HUES6 (cell line): ENCODE results near the gene TXNDC11.

Experiments used
- H3K27ac ChIP-seq: 2 replicates; pipeline ENCODE4 v1.7.0; 2013; ENCODE audit warnings: low read depth, mild to moderate bottlenecking, low read length, inconsistent platforms
- H3K27me3 ChIP-seq: 2 replicates; pipeline ENCODE4 v1.6.1; 2013; ENCODE audit warnings: low read length; ENCODE audit not compliant: control insufficient read depth, insufficient read depth
- H3K36me3 ChIP-seq: 2 replicates; pipeline ENCODE4 v1.6.1; 2013; ENCODE audit warnings: low read length; ENCODE audit not compliant: control insufficient read depth, insufficient read depth
- H3K4me1 ChIP-seq: 2 replicates; pipeline ENCODE4 v1.6.1; 2013; ENCODE audit warnings: low read length; ENCODE audit not compliant: control insufficient read depth, insufficient read depth
- H3K4me3 ChIP-seq: 2 replicates; pipeline ENCODE4 v1.5.1; 2013; ENCODE audit warnings: low read depth, low read length
- H3K9ac ChIP-seq: one replicate; pipeline ENCODE4 v1.6.1; 2013; ENCODE audit warnings: mild to moderate bottlenecking, low read length
- H3K9me3 ChIP-seq: 2 replicates; pipeline ENCODE4 v1.6.1; 2013; ENCODE audit warnings: low read depth, low read length; ENCODE audit not compliant: control insufficient read depth, insufficient read depth

The TXNDC11 gene

GRCh38 chr16:11717811-11718210 is 24.8 kb downstream of the TXNDC11 start:
- Histone ChIP-seq H3K36me3 (peaks cover 29% of the 10 kb centered on the region), H3K4me1 (peaks cover 8% of the 10 kb centered on the region), H3K27ac (no peak overlapping the region), H3K4me3 (no peak overlapping the region), H3K9me3 (no peaks in the 10 kb centered on the region), H3K9ac (no peak overlapping the region), H3K27me3 (no peaks in the 10 kb centered on the region)

GRCh38 chr16:11716336-11716735 is 26.3 kb downstream of the TXNDC11 start:
- H3K27me3 ChIP-seq: no peaks in the 10 kb centered on the region
- no peak overlapping the region for H3K27ac ChIP-seq
- peaks cover 17% of the 10 kb centered on the region for H3K36me3 ChIP-seq
- H3K4me1 ChIP-seq: peaks cover 8% of the 10 kb centered on the region
- no peak overlapping the region for H3K4me3 ChIP-seq
- H3K9ac ChIP-seq: no peak overlapping the region
- no peaks in the 10 kb centered on the region for H3K9me3 ChIP-seq

GRCh38 chr16:11715246-11715947 is 27.3 kb downstream of the TXNDC11 start:
- Histone ChIP-seq H3K4me1 (peaks cover 8% of the 10 kb centered on the region), H3K9me3 (no peaks in the 10 kb centered on the region), H3K27me3 (no peaks in the 10 kb centered on the region), H3K36me3 (peaks cover 18% of the 10 kb centered on the region), H3K9ac (no peak overlapping the region), H3K27ac (no peak overlapping the region), H3K4me3 (no peak overlapping the region)

DNA sequence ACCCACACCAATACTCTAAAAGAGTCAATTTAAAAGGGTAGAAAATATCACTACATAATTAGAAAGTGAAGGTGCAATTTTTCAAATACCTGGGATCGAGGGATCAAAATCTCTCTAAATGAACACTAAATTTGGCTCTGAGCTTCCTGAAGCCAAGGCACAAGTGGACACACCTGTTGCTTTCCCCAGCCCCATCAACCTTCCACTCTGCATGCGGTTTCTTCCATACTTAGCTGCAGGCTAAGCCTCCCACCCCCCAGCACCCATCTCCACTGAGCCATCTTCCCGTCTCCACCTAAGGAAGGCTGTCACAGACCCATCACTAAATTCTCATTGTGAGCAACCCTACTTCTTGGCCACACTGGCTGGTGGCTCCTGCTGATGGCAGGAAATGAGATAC is 30.5 kb downstream of the TXNDC11 start:
- H3K4me3 ChIP-seq: no peak overlapping the region
- no peak overlapping the region for H3K9ac ChIP-seq
- H3K4me1 ChIP-seq: no peaks in the 10 kb centered on the region
- no peaks in the 10 kb centered on the region for H3K27me3 ChIP-seq
- no peaks in the 10 kb centered on the region for H3K9me3 ChIP-seq
- H3K27ac ChIP-seq: no peak overlapping the region
- H3K36me3 ChIP-seq: peaks cover 12% of the 10 kb centered on the region; the same call in 1 of the 2 replicates

GRCh38 chr16:11711662-11712061 is 31.0 kb downstream of the TXNDC11 start:
- peaks cover 12% of the 10 kb centered on the region; the same call in 1 of the 2 replicates for H3K36me3 ChIP-seq
- no peaks in the 10 kb centered on the region for H3K9me3 ChIP-seq
- no peak overlapping the region for H3K4me3 ChIP-seq
- H3K27me3 ChIP-seq: no peaks in the 10 kb centered on the region
- H3K4me1 ChIP-seq: no peaks in the 10 kb centered on the region
- H3K9ac ChIP-seq: no peak overlapping the region
- H3K27ac ChIP-seq: no peak overlapping the region

DNA sequence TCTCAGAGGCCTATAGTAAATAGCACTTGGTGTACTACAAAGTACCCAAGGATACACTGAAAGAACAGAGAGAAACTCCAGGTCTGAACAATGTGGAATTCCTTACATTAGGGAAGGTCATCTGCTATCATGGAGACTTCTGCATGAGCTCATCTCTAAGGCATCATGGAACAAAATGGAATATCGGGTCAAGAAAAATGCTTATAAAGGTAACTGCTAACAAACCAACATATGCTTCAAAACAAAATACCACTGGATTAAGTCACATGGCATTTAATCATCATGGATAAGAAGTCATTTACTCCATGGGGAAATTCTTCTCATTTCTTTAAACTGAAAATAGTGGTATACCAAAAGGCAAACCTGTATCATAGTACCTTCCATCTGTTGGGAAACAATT is 34.2 kb downstream of the TXNDC11 start:
- peaks cover 16% of the 10 kb centered on the region; the same call in 1 of the 2 replicates for H3K36me3 ChIP-seq
- H3K27me3 ChIP-seq: no peaks in the 10 kb centered on the region
- no peak overlapping the region for H3K4me3 ChIP-seq
- no peaks in the 10 kb centered on the region for H3K4me1 ChIP-seq
- no peak overlapping the region for H3K27ac ChIP-seq
- H3K9ac ChIP-seq: no peak overlapping the region
- H3K9me3 ChIP-seq: no peaks in the 10 kb centered on the region

GRCh38 chr16:11707679-11708197 is 34.9 kb downstream of the TXNDC11 start:
- H3K9me3 ChIP-seq: no peaks in the 10 kb centered on the region
- no peak overlapping the region for H3K9ac ChIP-seq
- no peak overlapping the region for H3K4me3 ChIP-seq
- H3K27me3 ChIP-seq: no peaks in the 10 kb centered on the region
- no peaks in the 10 kb centered on the region for H3K4me1 ChIP-seq
- peaks cover 16% of the 10 kb centered on the region; the same call in 1 of the 2 replicates for H3K36me3 ChIP-seq
- H3K27ac ChIP-seq: no peak overlapping the region

GRCh38 chr16:11706180-11706742 is 36.4 kb downstream of the TXNDC11 start:
- no peaks in the 10 kb centered on the region for H3K4me1 ChIP-seq
- no peaks in the 10 kb centered on the region for H3K9me3 ChIP-seq
- peaks cover 15% of the 10 kb centered on the region; the same call in 1 of the 2 replicates for H3K36me3 ChIP-seq
- H3K27ac ChIP-seq: no peak overlapping the region
- no peak overlapping the region for H3K4me3 ChIP-seq
- H3K27me3 ChIP-seq: no peaks in the 10 kb centered on the region
- no peak overlapping the region for H3K9ac ChIP-seq

GRCh38 chr16:11705311-11706025 is 37.2 kb downstream of the TXNDC11 start:
- H3K27ac ChIP-seq: no peak overlapping the region
- H3K4me3 ChIP-seq: no peak overlapping the region
- peaks cover 9% of the 10 kb centered on the region; the same call in 1 of the 2 replicates for H3K36me3 ChIP-seq
- no peaks in the 10 kb centered on the region for H3K9me3 ChIP-seq
- H3K27me3 ChIP-seq: no peaks in the 10 kb centered on the region
- no peak overlapping the region for H3K9ac ChIP-seq
- H3K4me1 ChIP-seq: no peaks in the 10 kb centered on the region

- Histone ChIP-seq H3K36me3 (peaks cover 32% of the 10 kb centered on the region), H3K4me3 (no peak overlapping the region), H3K27ac (no peak overlapping the region)
Observed at GRCh38 chr16:11700264-11701029, 42.2 kb downstream of the TXNDC11 start.

More at GRCh38 chr16:11700264-11701029, 42.2 kb downstream of the TXNDC11 start:
- Histone ChIP-seq H3K9ac (no peak overlapping the region), H3K9me3 (no peaks in the 10 kb centered on the region), H3K27me3 (no peaks in the 10 kb centered on the region), H3K4me1 (no peaks in the 10 kb centered on the region)
